ENCODE results near the gene PGLYRP3. TPM values are rescaled to one million over a fixed set of nuclear protein-coding genes. Genes with fewer than 3 reads are reported as not detected.
A peak's percentile ranks its signal among the peaks of the same experiment; 100 is the strongest.

Gene PGLYRP3
- total RNA-seq, 2 experiments from 2014 or later: not detected

- H3K9me3 Mint-ChIP-seq (ENCODE audit: low read depth): no peaks in the 10 kb centered on the region
- DNase-seq: no peak
- no peak overlapping the region for H3K27ac Mint-ChIP-seq
- ChIA-PET CTCF (interaction anchor here (1.1 kb wide), 1 partner anchor 48 kb away, joined by 3 read pairs; no protein-coding TSS in a partner anchor), POLR2A (no interaction called here)
- H3K36me3 Mint-ChIP-seq (ENCODE audit: low read depth): no peaks in the 10 kb centered on the region
- no peak for ATAC-seq
- H3K4me3 Mint-ChIP-seq: no peak overlapping the region
- H3K4me1 Mint-ChIP-seq: no peaks in the 10 kb centered on the region
- intact Hi-C loops (cut with DNase I, micrococcal nuclease): no loop called here
- H3K27me3 Mint-ChIP-seq: no peaks in the 10 kb centered on the region
Observed at GRCh38 chr1:153307221-153307600, 5.5 kb downstream of the PGLYRP3 start.

- CTCF ChIA-PET: interaction anchor here (1.1 kb wide), 1 partner anchor 49 kb away, joined by 3 read pairs; no protein-coding TSS in a partner anchor
- no peaks in the 10 kb centered on the region for H3K4me1 Mint-ChIP-seq
- no peak for ATAC-seq
Observed at GRCh38 chr1:153306303-153307220, 6.2 kb downstream of the PGLYRP3 start.

GRCh38 chr1:153305682-153306081 lies 7.1 kb downstream of the PGLYRP3 start:
- intact Hi-C loops (cut with DNase I, micrococcal nuclease): no loop called here

More at GRCh38 chr1:153306303-153307220, 6.2 kb downstream of the PGLYRP3 start:
- POLR2A ChIA-PET: no interaction called here
- no peak overlapping the region for H3K4me3 Mint-ChIP-seq
- no peaks in the 10 kb centered on the region for H3K27me3 Mint-ChIP-seq
- no peaks in the 10 kb centered on the region for H3K36me3 Mint-ChIP-seq (ENCODE audit: low read depth)
- H3K27ac Mint-ChIP-seq: no peak overlapping the region
- intact Hi-C loops (cut with DNase I, micrococcal nuclease): no loop called here
- no peaks in the 10 kb centered on the region for H3K9me3 Mint-ChIP-seq (ENCODE audit: low read depth)
- DNase-seq: no peak

GRCh38 chr1:153302308-153302707 lies 10.4 kb downstream of the PGLYRP3 start:
- H3K9me3 Mint-ChIP-seq (ENCODE audit: low read depth): no peaks in the 10 kb centered on the region
- H3K4me1 Mint-ChIP-seq: no peaks in the 10 kb centered on the region
- ATAC-seq (no peak), DNase-seq (no peak)
- no peak overlapping the region for H3K4me3 Mint-ChIP-seq
- H3K27ac Mint-ChIP-seq: no peak overlapping the region
- no peaks in the 10 kb centered on the region for H3K27me3 Mint-ChIP-seq
- ChIA-PET POLR2A (no interaction called here), CTCF (no interaction called here)
- no peaks in the 10 kb centered on the region for H3K36me3 Mint-ChIP-seq (ENCODE audit: low read depth)
- intact Hi-C loops (cut with DNase I, micrococcal nuclease): no loop called here

More at GRCh38 chr1:153305682-153306081, 7.1 kb downstream of the PGLYRP3 start:
- no peaks in the 10 kb centered on the region for H3K36me3 Mint-ChIP-seq (ENCODE audit: low read depth)
- no peaks in the 10 kb centered on the region for H3K27me3 Mint-ChIP-seq
- ChIA-PET POLR2A (no interaction called here), CTCF (no interaction called here)
- H3K4me1 Mint-ChIP-seq: no peaks in the 10 kb centered on the region
- H3K4me3 Mint-ChIP-seq: no peak overlapping the region
- H3K9me3 Mint-ChIP-seq (ENCODE audit: low read depth): no peaks in the 10 kb centered on the region
- H3K27ac Mint-ChIP-seq: no peak overlapping the region
- DNase-seq (no peak), ATAC-seq (no peak)

- ATAC-seq (no peak), DNase-seq (peak; percentile 20)
- Mint-ChIP-seq H3K4me3 (no peak overlapping the region), H3K9me3 (ENCODE audit: low read depth) (no peaks in the 10 kb centered on the region), H3K27ac (no peak overlapping the region), H3K36me3 (ENCODE audit: low read depth) (no peaks in the 10 kb centered on the region), H3K27me3 (peaks cover 3% of the 10 kb centered on the region), H3K4me1 (peaks cover 30% of the 10 kb centered on the region)
- intact Hi-C loops (cut with DNase I, micrococcal nuclease): no loop called here
- ChIA-PET CTCF (no interaction called here), POLR2A (interaction anchor here (0.6 kb wide), 1 partner anchor 14 kb away, joined by 3 read pairs; no protein-coding TSS in a partner anchor)
Observed at GRCh38 chr1:153293851-153294250, 18.9 kb downstream of the PGLYRP3 start.

GRCh38 chr1:153293480-153293775 lies 19.3 kb downstream of the PGLYRP3 start:
- H3K27me3 Mint-ChIP-seq: peaks cover 3% of the 10 kb centered on the region
- H3K9me3 Mint-ChIP-seq (ENCODE audit: low read depth): no peaks in the 10 kb centered on the region
- POLR2A ChIA-PET: interaction anchor here (0.6 kb wide), 1 partner anchor 13 kb away, joined by 3 read pairs; no protein-coding TSS in a partner anchor
- H3K4me1 Mint-ChIP-seq: peaks cover 30% of the 10 kb centered on the region
- H3K27ac Mint-ChIP-seq: no peak overlapping the region
- CTCF ChIA-PET: no interaction called here
- intact Hi-C loops (cut with DNase I, micrococcal nuclease): no loop called here
- no peaks in the 10 kb centered on the region for H3K36me3 Mint-ChIP-seq (ENCODE audit: low read depth)
- ATAC-seq: no peak
- no peak for DNase-seq
- no peak overlapping the region for H3K4me3 Mint-ChIP-seq

- POLR2A ChIA-PET: interaction anchor here (0.6 kb wide), 1 partner anchor 13 kb away, joined by 3 read pairs; no protein-coding TSS in a partner anchor
- no peak for ATAC-seq
- intact Hi-C loops (cut with DNase I, micrococcal nuclease): no loop called here
- Mint-ChIP-seq H3K27ac (no peak overlapping the region), H3K4me3 (no peak overlapping the region), H3K4me1 (peaks cover 30% of the 10 kb centered on the region), H3K36me3 (ENCODE audit: low read depth) (no peaks in the 10 kb centered on the region), H3K9me3 (ENCODE audit: low read depth) (no peaks in the 10 kb centered on the region), H3K27me3 (peaks cover 3% of the 10 kb centered on the region)
- CTCF ChIA-PET: interaction anchor here (1.2 kb wide), 1 partner anchor 10 kb away, joined by 3 read pairs; no protein-coding TSS in a partner anchor
- DNase-seq: no peak
Observed at GRCh38 chr1:153292740-153293479, 19.8 kb downstream of the PGLYRP3 start.

- intact Hi-C loops (cut with DNase I, micrococcal nuclease): no loop called here
- CTCF ChIA-PET: interaction anchor here (0.5 to 1.2 kb wide), 4 partner anchors 10 to 1103 kb away, joined by 3 to 4 read pairs (median 3); no protein-coding TSS in a partner anchor
- Mint-ChIP-seq H3K9me3 (ENCODE audit: low read depth) (no peaks in the 10 kb centered on the region), H3K36me3 (ENCODE audit: low read depth) (no peaks in the 10 kb centered on the region), H3K27ac (no peak overlapping the region), H3K27me3 (peaks cover 3% of the 10 kb centered on the region), H3K4me1 (peaks cover 30% of the 10 kb centered on the region), H3K4me3 (no peak overlapping the region)
- DNase-seq (no peak), ATAC-seq (no peak)
- POLR2A ChIA-PET: no interaction called here
Observed at GRCh38 chr1:153292185-153292584, 20.6 kb downstream of the PGLYRP3 start.

- H3K27ac Mint-ChIP-seq: no peak overlapping the region
- no peak overlapping the region for H3K4me3 Mint-ChIP-seq
- peak; percentile 42 for DNase-seq
- H3K36me3 Mint-ChIP-seq (ENCODE audit: low read depth): no peaks in the 10 kb centered on the region
- H3K27me3 Mint-ChIP-seq: peaks cover 3% of the 10 kb centered on the region
- CTCF ChIA-PET: interaction anchor here (0.5 to 1.1 kb wide), 3 partner anchors 20 to 1102 kb away, joined by 3 to 4 read pairs (median 3); no protein-coding TSS in a partner anchor
- POLR2A ChIA-PET: no interaction called here
- H3K9me3 Mint-ChIP-seq (ENCODE audit: low read depth): no peaks in the 10 kb centered on the region
- intact Hi-C loops (cut with DNase I, micrococcal nuclease): no loop called here
- peak; percentile 76 for ATAC-seq
- H3K4me1 Mint-ChIP-seq: peaks cover 30% of the 10 kb centered on the region
Observed at GRCh38 chr1:153291514-153291913, 21.2 kb downstream of the PGLYRP3 start.

GRCh38 chr1:153288634-153289275 lies 24.0 kb downstream of the PGLYRP3 start:
- intact Hi-C loops (cut with DNase I, micrococcal nuclease): no loop called here
- ATAC-seq (peak; percentile 51), DNase-seq (peak; percentile 57)
- Mint-ChIP-seq H3K27ac (no peak overlapping the region), H3K36me3 (ENCODE audit: low read depth) (no peaks in the 10 kb centered on the region), H3K27me3 (peaks cover 3% of the 10 kb centered on the region), H3K9me3 (ENCODE audit: low read depth) (no peaks in the 10 kb centered on the region), H3K4me1 (peaks cover 23% of the 10 kb centered on the region), H3K4me3 (no peak overlapping the region)
- ChIA-PET POLR2A (no interaction called here), CTCF (interaction anchor here (0.5 to 1.9 kb wide), 9 partner anchors 14 to 377 kb away, joined by 3 to 5 read pairs (median 3); partner anchors contain the start of gene PGLYRP3)

- H3K9me3 Mint-ChIP-seq (ENCODE audit: low read depth): no peaks in the 10 kb centered on the region
- intact Hi-C loops (cut with DNase I, micrococcal nuclease): loop anchor here in 1 of 2 experiments (2.0 to 5.0 kb wide), 2 partner anchors 46 to 399 kb away; partner anchors contain the start of gene SMCP
- peaks cover 9% of the 10 kb centered on the region for H3K27me3 Mint-ChIP-seq
- ChIA-PET CTCF (interaction anchor here (0.6 to 1.0 kb wide), 2 partner anchors 211 to 407 kb away, joined by 3 read pairs; no protein-coding TSS in a partner anchor), POLR2A (no interaction called here)
- no peaks in the 10 kb centered on the region for H3K36me3 Mint-ChIP-seq (ENCODE audit: low read depth)
- H3K4me1 Mint-ChIP-seq: no peaks in the 10 kb centered on the region
- H3K27ac Mint-ChIP-seq: no peak overlapping the region
- ATAC-seq (peak; percentile 94), DNase-seq (peak; percentile 80)
- no peak overlapping the region for H3K4me3 Mint-ChIP-seq
Observed at GRCh38 chr1:153277852-153278251, 34.9 kb downstream of the PGLYRP3 start.

Data from activated CD4-positive, alpha-beta T cell treated with anti-CD3 and anti-CD28 coated beads for 36 hours (primary cell).